ENCODE measurements around the gene REV1.

GRCh38 chr2:99514357-99514756, 24.5 kb upstream of the REV1 start:
- TF ChIP-seq, protein P1, sequence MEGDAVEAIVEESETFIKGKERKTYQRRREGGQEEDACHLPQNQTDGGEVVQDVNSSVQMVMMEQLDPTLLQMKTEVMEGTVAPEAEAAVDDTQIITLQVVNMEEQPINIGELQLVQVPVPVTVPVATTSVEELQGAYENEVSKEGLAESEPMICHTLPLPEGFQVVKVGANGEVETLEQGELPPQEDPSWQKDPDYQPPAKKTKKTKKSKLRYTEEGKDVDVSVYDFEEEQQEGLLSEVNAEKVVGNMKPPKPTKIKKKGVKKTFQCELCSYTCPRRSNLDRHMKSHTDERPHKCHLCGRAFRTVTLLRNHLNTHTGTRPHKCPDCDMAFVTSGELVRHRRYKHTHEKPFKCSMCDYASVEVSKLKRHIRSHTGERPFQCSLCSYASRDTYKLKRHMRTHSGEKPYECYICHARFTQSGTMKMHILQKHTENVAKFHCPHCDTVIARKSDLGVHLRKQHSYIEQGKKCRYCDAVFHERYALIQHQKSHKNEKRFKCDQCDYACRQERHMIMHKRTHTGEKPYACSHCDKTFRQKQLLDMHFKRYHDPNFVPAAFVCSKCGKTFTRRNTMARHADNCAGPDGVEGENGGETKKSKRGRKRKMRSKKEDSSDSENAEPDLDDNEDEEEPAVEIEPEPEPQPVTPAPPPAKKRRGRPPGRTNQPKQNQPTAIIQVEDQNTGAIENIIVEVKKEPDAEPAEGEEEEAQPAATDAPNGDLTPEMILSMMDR (IDR thresholded peaks at IDR 0.05), result no peak
- TF ChIP-seq POLR2A (IDR thresholded peaks at IDR 0.05), result no peak
- TF ChIP-seq POLR2AphosphoS5 (IDR thresholded peaks at IDR 0.05), result no peak
